Measurements from ENCODE around the gene PTPRJ.

- no peak for TF ChIP-seq SUZ12 (IDR thresholded peaks at IDR 0.05)
- TF ChIP-seq L3MBTL2 (conservative IDR thresholded peaks at IDR 0.05), result no peak
- no peak for TF ChIP-seq SP1 (IDR thresholded peaks at IDR 0.05)
- no peak for TF ChIP-seq FOXM1 (IDR thresholded peaks at IDR 0.05; ENCODE audit: borderline replicate concordance)
These were observed 114.4 kb downstream of the PTPRJ start for GRCh38 chr11:48094643-48095339.

Measured in HEK293T (cell line).